NK-92 (cell line): ENCODE results near the gene RAX2.

Experiments used
- DNase-seq: peaks from one replicate; lab custom pipeline; 2025; ENCODE audit not compliant: unreplicated experiment; lab: John Stamatoyannopoulos, UW

Gene RAX2

DNA sequence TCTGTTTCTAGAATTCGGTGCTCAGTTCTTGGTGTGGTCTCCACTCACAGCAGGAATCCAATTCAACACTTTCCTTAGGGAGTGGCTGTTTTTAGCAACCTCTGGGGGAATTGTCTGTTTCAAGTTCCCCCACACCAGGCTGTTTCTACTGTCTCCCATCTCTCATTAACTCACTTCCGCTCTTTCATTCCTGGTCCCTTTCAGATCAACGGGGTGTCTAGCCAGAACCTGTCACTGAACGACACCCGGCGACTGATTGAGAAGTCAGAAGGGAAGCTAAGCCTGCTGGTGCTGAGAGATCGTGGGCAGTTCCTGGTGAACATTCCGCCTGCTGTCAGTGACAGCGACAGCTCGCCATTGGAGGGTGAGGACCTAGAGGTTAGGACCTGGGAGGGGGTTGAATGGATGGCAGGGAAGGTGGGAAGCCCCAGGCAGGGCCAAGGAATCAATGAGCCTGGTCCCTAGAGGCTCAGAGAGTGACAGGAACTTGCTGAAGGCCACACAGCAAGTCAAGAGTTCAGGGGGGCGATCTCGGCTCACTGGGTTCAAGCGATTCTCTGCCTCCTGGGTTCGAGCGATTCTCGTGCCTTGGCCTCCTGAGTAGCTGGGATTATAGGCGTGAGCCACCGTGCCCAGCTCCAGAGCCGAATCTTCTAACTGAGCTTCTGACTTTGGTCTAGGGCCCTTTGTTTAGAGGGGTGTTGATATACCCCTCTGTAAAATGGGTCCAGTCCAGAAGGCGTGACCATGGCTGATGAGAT is 38.3 kb downstream of the RAX2 start:
- DNase-seq, result no peak

DNA sequence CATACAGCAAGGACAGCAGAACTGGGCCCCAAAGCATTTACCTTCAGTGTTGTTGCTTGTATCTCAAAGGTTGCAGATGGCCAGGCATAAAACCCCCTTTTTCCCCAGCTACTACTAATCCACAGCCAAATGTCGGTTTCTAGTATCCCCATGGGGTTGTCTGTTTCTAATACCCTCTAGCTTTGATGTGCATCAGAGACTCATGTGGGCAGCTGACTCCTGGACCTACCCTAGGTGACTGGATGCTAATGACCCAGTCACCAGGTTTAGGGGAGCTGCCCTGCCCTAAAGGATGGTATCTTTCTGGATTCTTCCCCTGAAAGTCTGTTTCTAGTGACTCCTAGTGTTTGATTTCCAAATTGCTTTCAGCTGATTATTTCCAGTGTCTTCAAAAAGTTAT is 39.9 kb downstream of the RAX2 start:
- DNase-seq, result no peak

DNA sequence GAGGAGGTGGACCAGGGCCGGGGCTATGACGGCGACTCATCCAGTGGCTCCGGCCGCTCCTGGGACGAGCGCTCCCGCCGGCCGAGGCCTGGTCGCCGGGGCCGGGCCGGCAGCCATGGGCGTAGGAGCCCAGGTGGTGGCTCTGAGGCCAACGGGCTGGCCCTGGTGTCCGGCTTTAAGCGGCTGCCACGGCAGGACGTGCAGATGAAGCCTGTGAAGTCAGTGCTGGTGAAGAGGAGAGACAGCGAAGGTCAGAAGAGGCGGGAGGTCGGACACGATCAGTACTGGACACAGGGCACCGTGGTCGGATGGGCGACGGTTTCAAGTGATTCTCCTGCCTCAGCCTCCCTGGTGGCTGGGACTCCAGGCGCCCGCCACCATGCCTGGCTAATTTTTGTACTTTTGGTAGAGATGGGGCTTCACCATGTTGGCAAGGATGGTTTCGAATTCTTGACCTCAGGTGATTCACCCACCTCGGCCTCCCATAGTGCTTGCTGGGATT is 41.5 kb downstream of the RAX2 start:
- no peak for DNase-seq

DNA sequence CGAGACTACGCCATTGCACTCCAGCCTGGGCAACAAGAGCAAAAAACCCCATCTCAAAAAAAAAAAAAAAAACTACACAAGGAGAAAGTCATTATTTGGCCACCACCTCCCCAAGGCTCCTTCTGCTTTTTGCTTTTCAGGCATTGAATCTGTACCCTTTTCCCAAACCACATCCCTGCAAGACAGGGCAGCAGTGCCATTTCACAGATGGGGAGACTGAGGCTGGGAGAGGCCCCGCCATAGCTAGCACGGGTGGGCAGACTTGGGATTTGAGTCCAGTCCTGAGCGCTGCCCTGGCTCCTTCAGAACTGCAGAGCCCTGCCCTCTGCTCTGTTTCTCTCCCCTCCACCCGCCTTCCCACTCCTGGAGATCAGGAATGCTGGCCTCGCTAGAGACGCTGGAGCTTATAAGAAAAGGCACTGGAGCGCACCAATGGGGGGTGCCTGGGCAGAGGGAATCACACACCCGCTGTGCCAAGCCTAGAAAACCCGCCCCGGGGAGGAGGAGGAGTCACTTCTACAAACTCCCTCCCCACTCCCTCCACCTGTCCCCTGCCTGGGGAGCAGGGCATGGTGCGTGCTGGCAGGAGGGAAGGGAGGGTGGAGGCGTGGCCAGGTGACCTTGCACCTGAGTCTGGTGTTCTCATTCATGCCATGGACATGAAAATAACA is 46.3 kb downstream of the RAX2 start:
- no peak for DNase-seq

GRCh38 chr19:3725121-3725520 is 46.9 kb downstream of the RAX2 start:
- DNase-seq, result no peak

DNA sequence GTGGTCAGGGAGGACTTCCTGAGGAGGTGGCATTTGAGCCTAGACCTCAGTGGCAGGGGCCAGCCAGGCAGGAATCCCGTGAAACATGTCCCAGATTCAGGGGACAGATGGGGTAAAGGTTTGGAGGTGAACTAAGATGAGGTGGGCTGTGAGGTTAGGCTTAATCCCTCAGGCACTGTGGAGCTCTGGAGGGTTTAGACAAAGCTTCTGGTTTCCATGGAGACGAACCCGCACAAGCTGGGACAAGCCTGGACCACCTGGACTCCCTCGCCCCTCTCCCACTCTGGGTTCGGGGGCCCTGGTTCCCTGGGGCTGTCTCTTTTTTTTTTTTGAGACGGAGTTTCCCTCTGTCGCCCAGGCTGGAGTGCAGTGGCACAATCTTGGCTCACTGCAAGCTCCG is 48.1 kb downstream of the RAX2 start:
- no peak for DNase-seq

DNA sequence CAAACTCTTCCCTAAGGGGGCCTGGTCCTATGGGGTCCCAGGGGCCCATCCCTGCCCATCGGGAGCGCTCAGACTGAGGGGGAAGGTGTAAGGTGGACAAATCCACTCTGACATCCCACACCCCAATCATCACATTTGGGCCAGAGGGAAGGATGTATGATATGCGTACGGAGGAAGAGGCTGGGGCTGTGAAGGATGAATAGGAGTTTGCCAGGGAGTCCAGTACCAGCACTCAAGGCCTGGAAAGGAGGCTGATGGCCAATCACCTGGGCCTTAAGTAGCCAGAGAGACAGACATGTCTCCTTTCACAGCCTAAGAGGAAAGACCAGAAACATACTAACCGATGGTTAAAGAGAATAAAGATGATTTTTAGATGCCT is 48.9 kb downstream of the RAX2 start:
- no peak for DNase-seq

- no peak for DNase-seq
These were observed 49.5 kb downstream of the RAX2 start for GRCh38 chr19:3722443-3723109.

GRCh38 chr19:3721887-3722442 is 50.1 kb downstream of the RAX2 start:
- DNase-seq, result no peak

- DNase-seq, result no peak
These were observed 50.7 kb downstream of the RAX2 start for GRCh38 chr19:3721131-3721886.

GRCh38 chr19:3720349-3720917 is 51.6 kb downstream of the RAX2 start:
- DNase-seq, result no peak

DNA sequence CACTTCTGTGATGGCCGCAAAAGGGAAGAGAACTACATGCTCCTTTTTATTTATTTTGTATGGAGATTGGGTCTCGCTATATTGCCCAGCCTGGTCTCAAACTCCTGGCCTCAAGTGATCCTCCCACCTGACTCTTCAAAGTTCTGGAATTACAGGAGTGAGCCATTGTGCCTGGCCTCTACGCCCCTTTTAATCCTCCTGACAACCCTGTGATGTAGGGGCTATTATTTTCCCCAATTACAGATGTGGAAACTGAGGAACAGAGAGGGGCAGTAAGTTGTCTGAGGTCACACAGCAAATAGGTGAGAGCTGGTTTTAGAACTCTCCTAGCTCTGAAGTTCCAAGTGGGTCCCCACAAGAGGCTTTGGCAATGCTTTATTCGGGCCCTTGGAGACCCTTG is 52.2 kb downstream of the RAX2 start:
- no peak for DNase-seq
